NT2/D1 (cell line): ENCODE measurements around the gene RGS1.

ENCODE experiments used
- SUZ12 ChIP-seq: IDR thresholded peaks from 2 replicates; pipeline ENCODE4 v1.6.1; 2011; ENCODE audit not compliant: insufficient read length, insufficient read depth; ENCODE audit errors: extremely low read depth
- YY1 ChIP-seq: IDR thresholded peaks from 2 replicates; pipeline ENCODE4 v1.6.1; 2011; ENCODE audit not compliant: insufficient read length, insufficient read depth
- ZNF274 ChIP-seq: IDR thresholded peaks from 2 replicates; pipeline ENCODE4 v1.6.1; 2011; ENCODE audit warnings: mild to moderate bottlenecking, low read depth, low read length

GRCh38 chr1:192610112-192610889, 34.7 kb downstream of the RGS1 start:
- TF ChIP-seq SUZ12 (no peak), YY1 (no peak), ZNF274 (no peak)
